ENCODE measurements around the gene TCEA3.
"Not testable (repeated sequence)": the region's sequence is repeated elsewhere in the genome, so short reads cannot be mapped to it uniquely, and the experiment has no call there.

The TCEA3 gene

GRCh38 chr1:23387494-23387893 is 37.1 kb downstream of the TCEA3 start:
- no peak for DNase-seq

GRCh38 chr1:23385119-23385621 is 39.4 kb downstream of the TCEA3 start:
- no peak for DNase-seq

- DNase-seq, result no peak
These were observed 40.1 kb downstream of the TCEA3 start for GRCh38 chr1:23384312-23385058.

- no peak for DNase-seq
These were observed 40.8 kb downstream of the TCEA3 start for GRCh38 chr1:23383577-23384311.

GRCh38 chr1:23381233-23381885 is 43.2 kb downstream of the TCEA3 start:
- DNase-seq, result no peak

- peak; percentile 27 for DNase-seq
These were observed 43.8 kb downstream of the TCEA3 start for GRCh38 chr1:23380719-23381118.

- DNase-seq, result not testable (repeated sequence)
These were observed 44.3 kb downstream of the TCEA3 start for GRCh38 chr1:23380236-23380635.

- DNase-seq, result no peak
These were observed 47.4 kb downstream of the TCEA3 start for GRCh38 chr1:23376890-23377811.

GRCh38 chr1:23374079-23374735 is 50.3 kb downstream of the TCEA3 start:
- not testable (repeated sequence) for DNase-seq

- DNase-seq, result no peak
These were observed 52.3 kb downstream of the TCEA3 start for GRCh38 chr1:23371987-23372880.

- peak; percentile 60 for DNase-seq
These were observed 53.6 kb downstream of the TCEA3 start for GRCh38 chr1:23370709-23371584.

GRCh38 chr1:23370330-23370708 is 54.2 kb downstream of the TCEA3 start:
- DNase-seq, result no peak

- DNase-seq, result peak; percentile 97
These were observed 55.1 kb downstream of the TCEA3 start, which contains the start of gene ZNF436 for GRCh38 chr1:23369335-23370013. Gene ZNF436, minus strand, starts transcription at chr1:23369836. Its CDS starts 1,831 bp downstream, at chr1:23368005.

GRCh38 chr1:23368562-23369334 is 55.8 kb downstream of the TCEA3 start:
- DNase-seq, result peak; percentile 96

- peak; percentile 100 for DNase-seq
These were observed 56.6 kb downstream of the TCEA3 start for GRCh38 chr1:23367791-23368561.

- peak; percentile 42 for DNase-seq
These were observed 57.1 kb downstream of the TCEA3 start for GRCh38 chr1:23367451-23367790.

GRCh38 chr1:23366598-23366997 is 58.0 kb downstream of the TCEA3 start:
- no peak for DNase-seq

- no peak for DNase-seq
These were observed 58.4 kb downstream of the TCEA3 start for GRCh38 chr1:23366146-23366545.
